Measurements from ENCODE around the gene GNG7.

The GNG7 gene

DNA sequence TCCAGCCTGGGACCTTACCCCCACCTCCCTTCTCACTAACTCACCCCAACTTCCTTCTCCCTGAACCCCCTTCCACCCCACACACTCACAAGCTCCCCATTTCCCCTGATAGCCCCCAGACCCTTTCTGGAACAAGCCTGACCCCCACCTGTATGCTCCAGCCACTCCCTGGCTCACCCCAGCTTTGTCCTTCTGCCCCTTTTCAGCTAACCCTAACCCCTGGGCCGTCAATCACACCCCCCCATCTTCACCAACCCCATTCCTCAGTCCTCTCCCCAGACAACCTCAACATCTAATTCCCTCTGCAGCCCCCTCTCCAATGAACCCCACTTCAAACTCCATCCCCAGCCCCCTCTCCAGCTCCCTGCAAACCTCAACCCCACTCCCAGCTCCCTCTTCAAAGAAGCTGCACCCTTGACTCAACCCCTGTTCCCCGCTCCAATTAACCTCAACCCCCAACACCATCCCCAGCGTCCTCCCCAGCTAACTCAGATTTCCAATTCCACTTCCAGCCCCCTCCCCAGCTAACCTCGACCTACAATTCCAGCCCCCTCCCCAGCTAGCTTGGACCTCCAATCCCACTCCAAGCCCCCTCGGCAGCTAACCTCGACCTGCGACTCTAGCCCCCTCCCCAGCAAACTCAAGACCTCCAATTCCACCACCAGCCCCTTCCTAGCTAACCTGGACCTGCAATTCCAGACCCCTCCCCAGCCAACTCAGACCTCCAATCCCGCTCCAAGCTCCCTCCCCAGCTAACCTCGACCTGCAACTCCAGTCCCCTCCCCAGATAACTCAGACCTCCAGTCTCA, 929 bp downstream of the GNG7 start:
- Histone ChIP-seq H4K12ac (ENCODE audit: low read depth, low read length) (no peak overlapping the region), H3K23ac (ENCODE audit: low read length) (no peak overlapping the region), H4K8ac (ENCODE audit: low read depth, low read length) (peak overlapping the region; percentile 35), H3K4me3 (ENCODE audit: low read depth, low read length) (peak overlapping the region; percentile 79), H4K91ac (ENCODE audit: low read depth, low read length) (no peak overlapping the region), H3K14ac (ENCODE audit: low read length) (no peak overlapping the region), H2AFZ (ENCODE audit: insufficient read depth, low read length, poor library complexity) (no peak overlapping the region), H3K9ac (ENCODE audit: low read length) (no peak overlapping the region), H3K18ac (ENCODE audit: low read length) (no peak overlapping the region), H3K4ac (ENCODE audit: low read depth, low read length) (no peak overlapping the region), H2AK5ac (ENCODE audit: low read length) (no peak overlapping the region), H3K36me3 (ENCODE audit: control insufficient read depth in 1 of 2, insufficient read depth in 2 of 2, low read length in 2 of 2) (no peaks in the 10 kb centered on the region), H2BK120ac (ENCODE audit: insufficient read depth, low read length, poor library complexity) (no peak overlapping the region), H3K27ac (ENCODE audit: low read depth, low read length) (no peak overlapping the region), H2BK12ac (ENCODE audit: low read length) (peak overlapping the region; percentile 53), H3K27me3 (ENCODE audit: insufficient read depth, low read length) (peaks cover 16% of the 10 kb centered on the region), H3K4me2 (ENCODE audit: low read length) (peak overlapping the region; percentile 95), H3K4me1 (ENCODE audit: control insufficient read depth in 1 of 2, insufficient read depth in 2 of 2, low read length in 2 of 2) (peaks cover 2 to 3% of the 10 kb centered on the region in 2 experiments), H3K9me3 (ENCODE audit: insufficient read depth, low read depth, low read length) (peaks cover 5% of the 10 kb centered on the region), H2BK5ac (ENCODE audit: low read depth, low read length, poor library complexity) (no peak overlapping the region), H3K79me1 (ENCODE audit: low read length) (peaks cover 2% of the 10 kb centered on the region), H3K79me2 (ENCODE audit: control insufficient read depth, insufficient read depth, low read length, poor library complexity) (peaks cover 2% of the 10 kb centered on the region)
- no CpG with 5 or more reads among the region's 9 CpGs for WGBS (ENCODE audit: extremely low coverage, insufficient coverage, insufficient read length)
- DNase-seq, result no peak

DNA sequence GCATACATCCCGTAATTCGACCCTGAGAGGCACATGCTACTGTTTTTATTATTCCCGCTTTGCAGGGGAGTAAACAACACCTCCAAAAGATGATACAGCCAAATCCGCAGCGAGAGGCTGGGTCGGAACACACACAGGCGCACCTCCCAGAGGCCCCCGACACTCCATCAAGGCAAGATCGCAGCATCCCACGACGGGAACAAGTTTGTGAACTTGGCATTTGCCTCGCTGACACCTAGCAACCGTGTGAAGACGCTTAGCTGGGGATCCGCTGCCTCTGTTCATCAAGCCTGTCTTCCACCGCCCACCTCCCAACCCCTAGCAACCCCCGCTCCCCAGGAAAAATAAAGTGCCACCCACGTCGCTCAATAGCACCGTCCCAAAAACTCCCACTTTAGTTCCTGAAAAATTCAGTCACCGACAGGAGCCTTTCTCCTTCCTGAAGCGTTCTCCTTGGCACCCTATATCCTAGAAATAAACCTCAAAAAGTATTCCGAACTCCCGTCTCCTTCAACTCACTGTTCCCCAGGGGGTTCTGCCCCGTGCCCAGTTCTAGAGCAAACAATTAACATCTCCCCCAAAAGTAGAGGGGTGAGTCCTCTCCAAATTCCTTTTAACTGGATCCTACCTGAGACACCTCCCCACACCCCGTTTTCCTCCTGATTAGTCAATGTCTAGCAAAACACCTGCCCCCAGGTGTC, 1.7 kb downstream of the GNG7 start:
- no CpG with 5 or more reads among the region's 26 CpGs for WGBS (ENCODE audit: extremely low coverage, insufficient coverage, insufficient read length)

DNA sequence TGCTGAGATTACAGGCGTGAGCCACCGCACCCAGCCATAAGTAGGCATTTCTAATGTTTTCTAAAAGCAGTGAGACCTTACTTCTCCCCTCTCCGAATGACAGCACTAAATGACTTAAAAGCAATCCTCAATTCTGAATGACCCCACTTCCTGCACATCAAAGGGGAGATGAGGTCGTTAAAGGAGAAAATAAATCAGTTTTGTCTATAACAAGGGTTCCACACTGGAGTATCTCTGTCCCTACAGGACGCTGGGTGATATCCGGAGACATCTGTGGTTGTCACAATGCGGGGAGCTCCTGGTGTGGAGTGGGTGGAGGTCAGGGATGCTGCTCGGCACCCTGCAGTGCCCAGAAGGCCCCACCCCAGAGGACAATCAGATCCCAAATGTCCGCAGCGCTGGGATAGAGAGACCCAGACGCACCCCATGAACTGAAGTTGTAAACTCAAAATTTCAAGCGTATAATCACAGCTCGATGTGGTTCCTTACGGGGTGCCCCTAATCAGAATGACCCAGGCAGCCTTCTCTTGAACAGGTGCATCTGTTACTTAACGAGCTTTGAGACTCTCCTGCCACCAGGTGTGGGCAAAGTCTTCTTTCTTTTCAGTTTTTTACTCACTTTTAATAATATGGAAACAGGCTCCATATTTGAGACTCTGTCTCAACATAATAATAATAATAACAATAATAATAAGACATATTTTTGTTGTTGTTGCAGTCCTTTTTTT, 2.9 kb downstream of the GNG7 start:
- H4K91ac ChIP-seq (ENCODE audit: low read depth, low read length), result no peak overlapping the region
- peaks cover 2% of the 10 kb centered on the region for H3K79me2 ChIP-seq (ENCODE audit: control insufficient read depth, insufficient read depth, low read length, poor library complexity)
- peaks cover 2% of the 10 kb centered on the region for H3K79me1 ChIP-seq (ENCODE audit: low read length)
- no peak overlapping the region for H3K27ac ChIP-seq (ENCODE audit: low read depth, low read length)
- no peaks in the 10 kb centered on the region for H3K36me3 ChIP-seq (ENCODE audit: control insufficient read depth in 1 of 2, insufficient read depth in 2 of 2, low read length in 2 of 2)
- H3K4me1 ChIP-seq (ENCODE audit: control insufficient read depth in 1 of 2, insufficient read depth in 2 of 2, low read length in 2 of 2), result peaks cover 2 to 3% of the 10 kb centered on the region in 2 experiments
- H3K18ac ChIP-seq (ENCODE audit: low read length), result no peak overlapping the region
- no peak overlapping the region for H4K12ac ChIP-seq (ENCODE audit: low read depth, low read length)
- no peak overlapping the region for H2BK120ac ChIP-seq (ENCODE audit: insufficient read depth, low read length, poor library complexity)
- H4K8ac ChIP-seq (ENCODE audit: low read depth, low read length), result no peak overlapping the region
- no peak overlapping the region for H3K4me3 ChIP-seq (ENCODE audit: low read depth, low read length)
- no CpG with 5 or more reads among the region's 15 CpGs for WGBS (ENCODE audit: extremely low coverage, insufficient coverage, insufficient read length)
- peaks cover 16% of the 10 kb centered on the region for H3K27me3 ChIP-seq (ENCODE audit: insufficient read depth, low read length)
- no peak overlapping the region for H3K14ac ChIP-seq (ENCODE audit: low read length)
- H2AFZ ChIP-seq (ENCODE audit: insufficient read depth, low read length, poor library complexity), result no peak overlapping the region
- H3K9ac ChIP-seq (ENCODE audit: low read length), result no peak overlapping the region
- no peak overlapping the region for H3K23ac ChIP-seq (ENCODE audit: low read length)
- H3K4me2 ChIP-seq (ENCODE audit: low read length), result no peak overlapping the region
- peaks cover 5% of the 10 kb centered on the region for H3K9me3 ChIP-seq (ENCODE audit: insufficient read depth, low read depth, low read length)
- H3K4ac ChIP-seq (ENCODE audit: low read depth, low read length), result no peak overlapping the region
- H2AK5ac ChIP-seq (ENCODE audit: low read length), result no peak overlapping the region
- DNase-seq, result no peak
- H2BK12ac ChIP-seq (ENCODE audit: low read length), result no peak overlapping the region
- no peak overlapping the region for H2BK5ac ChIP-seq (ENCODE audit: low read depth, low read length, poor library complexity)

More for the DNA sequence above, 1.7 kb downstream of the GNG7 start:
- Histone ChIP-seq H3K27me3 (ENCODE audit: insufficient read depth, low read length) (peaks cover 16% of the 10 kb centered on the region), H3K9ac (ENCODE audit: low read length) (no peak overlapping the region), H2BK5ac (ENCODE audit: low read depth, low read length, poor library complexity) (no peak overlapping the region), H3K4ac (ENCODE audit: low read depth, low read length) (no peak overlapping the region), H3K9me3 (ENCODE audit: insufficient read depth, low read depth, low read length) (peaks cover 5% of the 10 kb centered on the region), H4K8ac (ENCODE audit: low read depth, low read length) (no peak overlapping the region), H2AK5ac (ENCODE audit: low read length) (no peak overlapping the region), H3K4me1 (ENCODE audit: control insufficient read depth in 1 of 2, insufficient read depth in 2 of 2, low read length in 2 of 2) (peaks cover 2 to 3% of the 10 kb centered on the region in 2 experiments), H4K91ac (ENCODE audit: low read depth, low read length) (no peak overlapping the region), H2BK12ac (ENCODE audit: low read length) (no peak overlapping the region), H3K27ac (ENCODE audit: low read depth, low read length) (no peak overlapping the region), H3K14ac (ENCODE audit: low read length) (no peak overlapping the region), H3K4me3 (ENCODE audit: low read depth, low read length) (no peak overlapping the region), H3K18ac (ENCODE audit: low read length) (no peak overlapping the region), H3K4me2 (ENCODE audit: low read length) (no peak overlapping the region), H3K36me3 (ENCODE audit: control insufficient read depth in 1 of 2, insufficient read depth in 2 of 2, low read length in 2 of 2) (no peaks in the 10 kb centered on the region), H2BK120ac (ENCODE audit: insufficient read depth, low read length, poor library complexity) (no peak overlapping the region), H2AFZ (ENCODE audit: insufficient read depth, low read length, poor library complexity) (no peak overlapping the region), H3K23ac (ENCODE audit: low read length) (no peak overlapping the region), H3K79me1 (ENCODE audit: low read length) (peaks cover 2% of the 10 kb centered on the region), H3K79me2 (ENCODE audit: control insufficient read depth, insufficient read depth, low read length, poor library complexity) (peaks cover 2% of the 10 kb centered on the region), H4K12ac (ENCODE audit: low read depth, low read length) (no peak overlapping the region)
- no peak for DNase-seq

DNA sequence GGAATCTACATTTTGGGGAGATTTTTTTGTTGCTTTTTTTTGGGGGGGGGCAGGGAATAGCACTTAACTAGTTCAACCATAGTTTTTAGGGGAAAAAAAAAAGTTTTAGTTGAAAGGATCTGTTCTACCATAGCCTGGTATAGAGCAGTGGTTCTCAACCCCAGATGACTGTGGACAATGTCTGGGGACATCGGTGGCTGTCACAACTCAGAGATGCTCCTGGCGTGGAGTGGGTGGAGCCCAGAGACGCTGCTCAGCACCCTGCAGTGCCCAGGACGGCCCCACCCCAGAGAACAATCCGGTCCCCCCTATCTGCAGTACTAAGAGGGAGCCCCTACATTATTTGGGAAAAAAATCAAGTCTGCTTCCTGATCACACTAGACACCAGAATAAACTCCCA, 8.3 kb downstream of the GNG7 start:
- no peaks in the 10 kb centered on the region for H3K36me3 ChIP-seq (ENCODE audit: control insufficient read depth in 1 of 2, insufficient read depth in 2 of 2, low read length in 2 of 2)
- H3K4me1 ChIP-seq (ENCODE audit: control insufficient read depth in 1 of 2, insufficient read depth in 2 of 2, low read length in 2 of 2), result no peaks in the 10 kb centered on the region
- no peak overlapping the region for H3K23ac ChIP-seq (ENCODE audit: low read length)
- no peak overlapping the region for H4K91ac ChIP-seq (ENCODE audit: low read depth, low read length)
- no peak overlapping the region for H4K8ac ChIP-seq (ENCODE audit: low read depth, low read length)
- no peak overlapping the region for H2AFZ ChIP-seq (ENCODE audit: insufficient read depth, low read length, poor library complexity)
- H3K9me3 ChIP-seq (ENCODE audit: insufficient read depth, low read depth, low read length), result no peaks in the 10 kb centered on the region
- no peak overlapping the region for H3K9ac ChIP-seq (ENCODE audit: low read length)
- no peak overlapping the region for H3K18ac ChIP-seq (ENCODE audit: low read length)
- no peak overlapping the region for H4K12ac ChIP-seq (ENCODE audit: low read depth, low read length)
- no peaks in the 10 kb centered on the region for H3K79me2 ChIP-seq (ENCODE audit: control insufficient read depth, insufficient read depth, low read length, poor library complexity)
- H3K4me2 ChIP-seq (ENCODE audit: low read length), result no peak overlapping the region
- no CpG with 5 or more reads among the region's 5 CpGs for WGBS (ENCODE audit: extremely low coverage, insufficient coverage, insufficient read length)
- no peak for DNase-seq
- H3K79me1 ChIP-seq (ENCODE audit: low read length), result no peaks in the 10 kb centered on the region
- no peak overlapping the region for H3K4me3 ChIP-seq (ENCODE audit: low read depth, low read length)
- no peak overlapping the region for H2BK120ac ChIP-seq (ENCODE audit: insufficient read depth, low read length, poor library complexity)
- no peak overlapping the region for H2BK12ac ChIP-seq (ENCODE audit: low read length)
- H3K27me3 ChIP-seq (ENCODE audit: insufficient read depth, low read length), result no peaks in the 10 kb centered on the region
- H3K4ac ChIP-seq (ENCODE audit: low read depth, low read length), result no peak overlapping the region
- H3K27ac ChIP-seq (ENCODE audit: low read depth, low read length), result no peak overlapping the region
- H3K14ac ChIP-seq (ENCODE audit: low read length), result no peak overlapping the region
- H2AK5ac ChIP-seq (ENCODE audit: low read length), result no peak overlapping the region
- no peak overlapping the region for H2BK5ac ChIP-seq (ENCODE audit: low read depth, low read length, poor library complexity)
